Measurements from ENCODE around the gene POR.

DNA sequence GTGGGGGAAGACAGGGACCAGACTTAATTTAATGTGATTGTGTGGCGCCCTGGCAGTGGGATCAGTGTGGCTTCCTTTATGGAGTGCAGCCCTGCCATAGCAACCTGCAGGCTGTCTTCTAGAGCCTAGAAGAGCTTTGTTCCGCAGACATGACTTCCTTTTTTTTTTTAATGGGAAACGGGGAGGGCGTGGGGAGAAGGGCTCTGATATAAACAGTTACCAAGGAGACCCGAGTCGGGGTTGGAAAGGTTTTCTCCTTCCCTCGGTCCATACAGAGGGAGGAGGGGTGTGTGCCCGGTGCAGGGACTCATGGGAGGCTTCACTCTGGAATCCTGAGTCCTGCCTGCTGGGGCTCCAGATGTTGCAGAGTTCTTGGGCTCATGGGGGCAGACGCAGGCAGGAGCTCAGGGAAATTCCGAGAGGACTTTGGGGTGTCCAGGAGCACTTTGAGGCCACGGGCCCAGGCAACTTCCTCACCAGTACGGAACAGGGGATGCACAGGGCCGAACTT, 52.6 kb downstream of the POR start:
- TF ChIP-seq SIN3A (IDR thresholded peaks at IDR 0.05; ENCODE audit: borderline replicate concordance, low read depth, low read length) (no peak), POLR2AphosphoS5 (IDR thresholded peaks at IDR 0.05; ENCODE audit: low read depth, low read length) (no peak), SMC3 (IDR thresholded peaks at IDR 0.05; ENCODE audit: low read depth, low read length) (no peak), MXI1 (IDR thresholded peaks at IDR 0.05; ENCODE audit: low read depth, low read length) (no peak)
- TF ChIP-seq, protein P1, sequence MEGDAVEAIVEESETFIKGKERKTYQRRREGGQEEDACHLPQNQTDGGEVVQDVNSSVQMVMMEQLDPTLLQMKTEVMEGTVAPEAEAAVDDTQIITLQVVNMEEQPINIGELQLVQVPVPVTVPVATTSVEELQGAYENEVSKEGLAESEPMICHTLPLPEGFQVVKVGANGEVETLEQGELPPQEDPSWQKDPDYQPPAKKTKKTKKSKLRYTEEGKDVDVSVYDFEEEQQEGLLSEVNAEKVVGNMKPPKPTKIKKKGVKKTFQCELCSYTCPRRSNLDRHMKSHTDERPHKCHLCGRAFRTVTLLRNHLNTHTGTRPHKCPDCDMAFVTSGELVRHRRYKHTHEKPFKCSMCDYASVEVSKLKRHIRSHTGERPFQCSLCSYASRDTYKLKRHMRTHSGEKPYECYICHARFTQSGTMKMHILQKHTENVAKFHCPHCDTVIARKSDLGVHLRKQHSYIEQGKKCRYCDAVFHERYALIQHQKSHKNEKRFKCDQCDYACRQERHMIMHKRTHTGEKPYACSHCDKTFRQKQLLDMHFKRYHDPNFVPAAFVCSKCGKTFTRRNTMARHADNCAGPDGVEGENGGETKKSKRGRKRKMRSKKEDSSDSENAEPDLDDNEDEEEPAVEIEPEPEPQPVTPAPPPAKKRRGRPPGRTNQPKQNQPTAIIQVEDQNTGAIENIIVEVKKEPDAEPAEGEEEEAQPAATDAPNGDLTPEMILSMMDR (IDR thresholded peaks at IDR 0.05), result no peak
